HT-29 (cell line): Measurements from ENCODE around the gene DLGAP4. TPM values are rescaled to one million over a fixed set of nuclear protein-coding genes. Genes with fewer than 3 reads are reported as not detected.
"Not testable (repeated sequence)": the region's sequence is repeated elsewhere in the genome, so short reads cannot be mapped to it uniquely, and the experiment has no call there.

ENCODE experiments used
- DNase-seq: peaks from one replicate; pipeline ENCODE4 v3.0.0-alpha.2; 2015; ENCODE audit warnings: low spot score
- total RNA-seq: library from RNA; depleted of rRNA; stranded (reverse); fragments of >200 nt; shearing (Covaris generic); gene quantifications from 2 replicates; pipeline ENCODE4 v1.2.3, GENCODE V29; 2014

DLGAP4 gene
- total RNA-seq, 1 experiment from 2014 or later = 37.0 TPM

DNA sequence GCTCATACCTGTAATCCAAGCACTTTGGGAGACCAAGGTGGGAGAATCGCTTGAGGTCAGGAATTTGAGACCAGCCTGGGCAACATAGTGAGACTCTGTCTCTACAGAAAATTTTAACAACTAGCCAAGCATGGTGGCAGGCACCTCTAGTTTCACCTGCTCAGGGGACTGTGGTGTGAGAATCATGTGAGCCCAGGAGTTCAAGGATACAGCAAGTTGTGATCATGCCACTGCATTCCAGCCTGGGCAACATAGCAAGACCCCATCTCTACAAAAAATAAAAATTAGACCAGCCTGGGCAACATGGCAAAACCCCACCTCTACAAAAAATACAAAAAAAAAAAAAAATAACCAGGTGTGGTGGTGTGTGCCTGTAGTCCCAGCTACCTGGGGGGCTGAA lies 73.8 kb downstream of the DLGAP4 start:
- not testable (repeated sequence) for DNase-seq

DNA sequence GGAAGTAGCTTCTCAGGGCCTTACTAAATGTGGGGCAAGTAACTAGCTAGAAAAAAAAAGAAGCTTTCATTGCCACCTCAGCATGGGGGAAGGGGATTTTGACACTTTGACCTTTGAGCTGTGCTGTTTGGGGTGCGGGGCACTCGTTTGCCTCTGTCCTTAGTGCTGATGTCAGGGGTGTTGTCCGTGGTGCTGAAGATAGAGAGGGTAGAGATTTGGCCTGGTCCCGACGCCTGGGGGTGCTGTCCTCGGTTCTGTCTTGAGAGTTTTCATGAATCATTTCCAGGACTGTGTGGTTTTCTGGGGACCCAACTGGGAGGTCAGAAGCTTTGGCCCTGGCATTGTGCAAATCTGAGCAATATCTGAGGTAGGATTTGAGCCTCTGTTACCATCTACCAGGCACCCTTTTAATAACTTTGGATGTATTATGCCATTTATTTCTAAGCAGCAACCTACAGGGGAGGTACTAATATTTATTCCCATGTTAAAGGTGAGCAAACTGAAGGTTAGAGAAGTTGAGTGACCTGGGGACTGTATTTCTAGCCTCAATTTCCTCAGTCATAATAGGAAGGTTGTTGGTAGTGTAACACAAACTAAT lies 78.0 kb downstream of the DLGAP4 start:
- peak; percentile 62 for DNase-seq

DNA sequence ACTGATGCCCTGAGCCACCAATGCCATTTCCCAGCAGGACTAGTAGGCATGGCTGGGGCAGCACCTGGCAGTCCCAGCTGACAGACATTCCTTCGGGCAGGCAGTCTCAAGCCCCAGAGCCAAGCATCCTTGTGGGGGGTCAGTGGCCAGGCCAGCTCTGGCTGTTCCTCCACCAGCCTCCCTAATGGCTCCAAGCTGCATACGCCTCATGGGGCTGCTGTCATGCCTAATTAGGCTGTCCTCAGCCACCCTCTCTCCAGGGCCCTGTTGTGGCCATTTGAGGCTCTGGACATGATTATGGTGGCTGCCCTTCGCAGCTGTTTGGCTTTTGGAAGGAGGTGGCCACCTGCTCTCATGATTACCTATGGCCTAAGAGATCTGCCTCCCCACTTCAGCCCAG lies 79.4 kb downstream of the DLGAP4 start:
- DNase-seq = no peak

DNA sequence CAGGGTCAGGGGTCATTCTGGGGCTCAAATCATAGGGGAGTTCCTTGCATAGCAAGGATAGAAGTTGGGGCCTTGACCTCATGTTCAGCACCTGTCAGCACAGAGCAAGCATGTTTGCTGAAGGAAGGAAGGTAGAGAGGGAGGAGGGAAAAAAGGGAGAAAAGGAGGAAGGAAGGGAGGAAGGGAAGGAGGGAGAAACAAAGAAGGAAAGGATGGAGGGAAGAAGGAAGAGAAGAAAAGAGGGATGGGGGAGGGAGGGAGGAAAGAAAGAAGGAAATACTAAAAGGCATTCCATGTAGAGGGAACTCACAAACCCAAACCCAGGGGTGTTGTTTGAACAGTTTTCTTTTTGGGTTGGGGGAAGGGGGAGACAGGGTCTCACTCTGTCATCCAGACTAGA lies 80.1 kb downstream of the DLGAP4 start:
- DNase-seq = no peak

DNA sequence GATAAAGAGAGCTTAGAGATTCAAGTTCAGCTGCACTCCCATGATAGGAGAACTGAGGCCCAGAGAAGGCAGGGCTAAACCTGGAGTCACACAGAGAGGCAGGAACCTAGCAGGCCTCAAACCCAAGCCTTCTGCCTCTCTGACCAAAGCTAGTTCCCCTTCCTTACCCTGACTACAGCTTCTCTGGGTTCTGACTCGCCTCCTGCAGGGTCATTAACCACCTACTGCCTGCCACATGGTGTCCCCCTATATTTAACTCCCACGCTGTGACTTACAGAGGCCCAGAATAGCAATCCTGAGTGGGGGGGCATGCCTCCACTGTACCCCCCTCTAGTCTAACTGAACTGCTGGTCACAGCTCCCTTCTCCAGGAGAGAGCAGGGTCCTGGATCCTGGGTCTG lies 84.1 kb downstream of the DLGAP4 start:
- no peak for DNase-seq

DNA sequence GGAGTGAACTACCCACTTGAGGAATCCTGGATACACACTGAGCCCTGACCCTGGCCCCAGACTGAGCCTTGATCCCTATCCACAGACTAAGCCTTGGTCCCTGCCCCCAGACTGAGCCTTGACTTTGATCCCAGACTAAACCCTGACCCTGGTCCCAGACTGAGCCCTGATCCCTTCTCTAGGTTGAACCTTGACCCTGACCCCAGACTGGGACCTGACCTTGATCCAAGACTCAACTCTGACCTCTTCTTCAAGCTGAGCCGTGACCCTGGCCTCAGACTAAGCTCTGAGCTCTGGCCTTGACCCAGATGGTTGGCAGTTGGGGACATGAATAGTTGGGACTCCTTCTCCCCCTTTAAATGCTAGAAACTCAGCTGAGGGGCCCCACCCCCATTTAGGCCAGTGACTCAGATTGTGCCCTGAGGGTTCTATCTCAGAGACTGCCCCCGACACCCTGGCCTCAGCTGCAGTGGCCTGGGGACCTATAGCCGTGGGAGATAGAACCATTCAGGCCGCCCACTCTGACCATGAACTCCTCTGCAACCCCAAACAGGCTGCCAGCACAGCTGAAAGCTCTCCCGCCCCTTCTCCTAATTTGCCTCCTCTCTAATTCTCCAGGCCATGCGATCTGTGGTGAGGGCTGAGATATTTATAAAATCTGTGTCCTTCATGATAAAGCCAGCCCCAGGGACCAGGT lies 84.7 kb downstream of the DLGAP4 start:
- DNase-seq = no peak

DNA sequence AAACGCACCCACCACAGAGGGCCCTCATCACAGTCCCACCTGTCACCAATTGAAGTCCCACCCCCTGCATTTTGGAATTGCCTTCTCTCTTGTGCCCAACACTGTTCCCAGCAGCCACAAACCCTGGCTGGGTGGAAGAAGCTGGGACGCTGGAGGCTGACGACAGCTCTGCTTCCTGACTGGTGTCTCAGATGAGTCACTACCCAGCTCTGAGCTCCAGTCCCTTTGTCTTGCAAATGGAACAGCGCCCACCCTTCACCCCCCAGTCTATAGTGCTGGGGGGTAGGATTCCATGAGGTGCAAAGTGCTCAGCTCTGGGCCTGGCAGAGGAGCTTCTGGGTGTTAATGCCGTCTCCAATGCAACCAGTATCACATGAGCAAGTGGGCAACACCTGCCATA lies 85.3 kb downstream of the DLGAP4 start:
- no peak for DNase-seq

DNA sequence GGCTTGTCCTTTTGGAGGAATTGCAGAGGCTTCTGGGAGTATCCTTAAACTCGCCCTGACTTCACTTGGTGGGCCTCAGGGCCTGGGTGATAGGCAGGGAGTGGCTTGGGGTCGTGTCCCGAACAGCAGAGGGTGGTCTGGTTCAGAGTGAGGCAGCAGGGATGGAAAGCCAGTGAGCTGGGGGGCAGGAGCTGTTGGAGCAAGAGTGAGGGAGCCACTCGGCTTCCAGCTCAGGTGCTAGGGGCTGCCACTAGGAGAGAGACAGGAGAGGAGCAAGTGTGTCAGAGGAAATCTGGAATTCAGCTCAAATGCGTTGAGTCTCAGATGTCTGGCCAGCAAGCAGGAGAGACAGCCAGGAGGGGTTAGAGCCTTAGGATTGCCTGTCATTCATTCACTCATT lies 85.8 kb downstream of the DLGAP4 start:
- no peak for DNase-seq

DNA sequence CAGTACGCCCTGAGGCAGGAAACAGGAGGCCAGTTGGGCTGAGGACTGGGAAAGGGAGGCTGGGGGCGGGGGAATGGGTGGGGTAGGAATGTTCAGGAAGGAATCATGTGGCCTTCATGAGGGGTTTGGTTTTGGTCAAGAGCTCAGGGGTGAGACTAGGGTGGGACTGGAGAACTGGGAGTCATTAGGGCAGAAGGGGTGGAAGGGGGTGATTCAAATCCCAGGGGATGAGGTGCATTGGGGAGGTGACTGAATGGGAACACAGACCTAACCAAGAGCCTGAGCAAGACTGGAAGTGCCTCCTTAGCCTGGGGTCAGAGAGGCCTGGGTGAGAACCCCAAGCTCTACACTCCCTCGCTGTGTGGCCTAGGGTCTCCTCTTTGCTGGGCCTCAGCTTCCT lies 86.8 kb downstream of the DLGAP4 start:
- DNase-seq = no peak

DNA sequence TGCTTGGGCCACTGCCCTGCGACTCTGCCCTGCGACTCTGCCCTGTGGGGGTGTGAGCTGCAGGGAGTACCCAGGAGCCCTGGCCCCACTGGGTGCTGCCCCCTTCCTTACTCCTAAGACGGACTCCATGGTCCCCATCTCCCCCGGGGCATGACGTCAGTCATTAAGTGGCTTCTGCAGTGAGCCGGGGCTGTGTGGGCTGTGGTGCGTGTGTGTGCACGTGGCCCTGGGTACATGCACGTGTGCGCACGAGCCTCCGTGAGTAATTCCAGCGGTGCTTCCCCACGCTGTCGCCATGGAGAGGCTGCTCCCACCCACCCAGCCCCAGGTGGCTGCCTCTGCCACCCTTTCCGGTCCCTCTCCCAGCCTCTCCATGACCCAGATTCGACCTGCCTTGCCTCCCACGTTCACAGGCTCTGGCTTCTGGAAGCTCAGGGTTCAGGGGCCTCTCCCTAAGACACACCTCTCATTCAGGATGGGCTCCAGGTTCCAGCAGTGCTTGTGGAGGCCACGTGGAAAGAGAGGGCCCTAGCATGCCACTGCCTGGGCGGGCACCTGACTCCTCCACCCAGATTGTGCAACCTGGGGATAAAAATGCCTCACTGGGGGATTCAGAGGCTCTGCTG lies 88.3 kb downstream of the DLGAP4 start:
- DNase-seq = peak; percentile 52

DNA sequence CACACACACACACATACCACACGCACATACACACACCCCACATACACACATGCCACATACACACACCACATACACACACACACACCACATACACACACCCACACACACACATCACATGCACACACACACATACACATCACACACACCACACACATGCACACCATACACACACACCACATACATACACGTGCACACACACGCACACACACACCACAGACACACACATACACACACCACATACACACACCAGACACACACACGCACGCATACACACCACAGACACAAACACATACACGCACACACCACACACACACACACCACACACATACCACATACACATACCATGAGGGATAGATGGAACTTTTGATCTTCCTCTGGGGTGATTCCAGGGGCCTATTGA lies 90.2 kb downstream of the DLGAP4 start:
- no peak for DNase-seq

DNA sequence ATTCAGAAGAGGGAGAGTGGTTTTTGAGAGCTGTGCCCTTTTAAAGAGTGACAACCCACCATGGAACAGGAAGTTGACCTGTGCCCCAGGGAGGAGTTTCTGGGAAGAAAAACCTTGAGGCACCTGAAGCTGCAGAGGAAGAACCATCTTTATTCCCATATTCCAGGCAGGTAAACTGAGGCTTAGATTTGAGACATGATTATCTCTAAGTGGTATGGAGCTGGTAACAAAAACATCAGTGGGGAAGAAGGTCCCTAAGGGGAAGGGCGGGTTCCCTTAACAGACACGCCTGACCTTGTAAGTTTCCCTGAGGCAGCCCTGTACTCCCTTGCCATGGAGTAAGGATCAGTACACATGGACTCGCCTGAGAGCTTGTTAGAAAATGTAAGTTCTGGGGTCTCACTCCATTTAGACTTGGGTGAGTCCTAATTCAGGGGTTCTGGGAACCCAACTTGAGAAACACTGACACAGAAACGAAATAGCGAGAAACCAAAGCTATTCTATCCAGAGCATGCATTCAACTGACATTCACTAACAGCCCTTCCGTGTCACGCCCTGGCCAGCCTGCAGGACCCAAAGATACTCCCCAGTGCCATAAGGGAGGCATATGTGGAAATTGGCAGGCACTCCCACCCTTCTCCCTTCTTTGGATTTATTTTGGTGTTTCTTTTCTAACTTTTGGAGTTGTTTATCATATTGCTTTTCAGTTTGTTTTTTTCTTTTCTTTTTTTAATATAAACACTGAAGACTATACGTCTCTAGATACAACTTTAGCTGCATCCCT lies 90.9 kb downstream of the DLGAP4 start:
- no peak for DNase-seq

DNA sequence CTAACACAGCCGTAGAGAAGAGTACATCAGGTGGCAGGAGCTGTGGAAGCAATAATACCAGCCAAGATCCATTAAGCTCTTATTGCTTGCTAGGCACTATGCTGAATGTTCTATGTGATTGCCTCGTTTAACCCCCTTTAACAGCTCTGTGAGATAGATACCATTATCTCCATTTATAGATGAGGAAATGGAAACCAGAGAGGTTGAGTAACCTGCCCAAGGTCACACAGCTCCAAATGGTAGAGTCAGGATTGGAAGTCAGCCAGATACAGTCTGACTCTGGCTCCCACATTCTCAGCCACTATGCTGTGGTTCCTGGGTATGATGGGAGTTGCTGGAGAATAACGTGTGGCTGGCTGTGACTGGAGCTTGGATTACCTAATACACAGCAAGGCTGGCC lies 92.4 kb downstream of the DLGAP4 start:
- no peak for DNase-seq

DNA sequence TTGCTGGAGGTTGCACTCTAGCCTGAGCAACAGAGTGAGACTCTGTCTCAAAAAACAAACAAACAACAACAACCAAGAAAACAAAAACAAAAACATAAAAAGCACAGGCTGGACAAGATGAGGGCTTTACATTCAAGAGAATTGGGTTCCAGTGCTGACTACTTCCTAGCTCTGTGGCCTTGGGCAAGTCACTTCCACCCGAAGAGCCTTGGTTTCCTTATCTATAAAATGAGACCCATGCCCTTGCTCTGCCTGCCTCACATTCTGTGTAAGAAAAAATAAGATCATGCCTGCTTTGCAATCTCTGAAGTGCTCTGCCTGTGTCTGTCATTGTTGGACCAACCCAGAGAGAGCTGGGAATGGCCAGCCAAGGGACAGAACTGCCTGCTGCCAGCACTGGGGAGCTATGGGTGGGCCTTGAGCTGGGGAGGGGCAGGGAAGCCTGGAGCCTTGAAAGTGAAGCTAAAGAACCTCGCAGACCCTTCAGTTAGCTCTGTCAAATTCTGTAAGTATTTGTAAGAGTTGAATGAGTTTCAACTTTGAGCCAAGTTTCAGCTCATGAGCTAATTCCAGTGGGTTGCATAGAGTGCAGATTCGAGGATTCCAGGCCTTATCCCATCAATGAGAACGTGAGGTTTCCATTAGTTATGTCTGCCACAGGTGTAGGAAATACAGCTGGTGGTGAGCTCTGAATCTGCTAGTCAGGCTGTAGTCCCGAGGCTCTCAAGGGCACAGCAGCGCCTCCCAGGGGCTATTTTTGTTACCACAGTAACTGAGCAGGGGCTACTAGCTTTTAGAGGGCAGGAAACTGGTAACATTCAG lies 93.2 kb downstream of the DLGAP4 start:
- peak; percentile 78 for DNase-seq

DNA sequence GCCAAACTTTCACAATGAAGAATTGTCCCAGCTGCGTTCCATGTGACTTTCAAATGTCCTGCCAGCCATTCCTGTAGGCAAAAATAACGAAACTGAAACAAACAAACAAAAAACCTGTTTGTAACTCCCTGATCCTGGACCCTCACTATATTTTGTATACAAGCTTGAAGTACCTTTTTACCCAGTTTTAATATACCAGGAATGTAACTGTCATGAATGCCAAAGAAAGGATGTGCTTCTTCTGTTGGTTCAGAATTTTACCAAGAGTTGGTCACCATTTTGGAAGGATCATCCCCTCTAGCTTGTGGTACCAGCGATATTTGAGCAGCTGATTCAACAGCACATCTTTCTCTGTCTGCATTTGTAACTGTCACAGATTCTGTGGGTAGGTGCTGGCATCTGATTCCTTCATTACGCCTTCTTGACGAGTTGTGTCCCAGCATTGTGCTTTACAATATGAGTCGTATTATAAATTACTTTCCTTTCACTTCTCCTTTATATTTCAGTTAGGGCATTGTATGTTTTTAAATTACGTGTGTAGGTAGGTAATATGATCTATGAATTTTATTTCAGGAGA lies 93.9 kb downstream of the DLGAP4 start:
- DNase-seq = no peak

DNA sequence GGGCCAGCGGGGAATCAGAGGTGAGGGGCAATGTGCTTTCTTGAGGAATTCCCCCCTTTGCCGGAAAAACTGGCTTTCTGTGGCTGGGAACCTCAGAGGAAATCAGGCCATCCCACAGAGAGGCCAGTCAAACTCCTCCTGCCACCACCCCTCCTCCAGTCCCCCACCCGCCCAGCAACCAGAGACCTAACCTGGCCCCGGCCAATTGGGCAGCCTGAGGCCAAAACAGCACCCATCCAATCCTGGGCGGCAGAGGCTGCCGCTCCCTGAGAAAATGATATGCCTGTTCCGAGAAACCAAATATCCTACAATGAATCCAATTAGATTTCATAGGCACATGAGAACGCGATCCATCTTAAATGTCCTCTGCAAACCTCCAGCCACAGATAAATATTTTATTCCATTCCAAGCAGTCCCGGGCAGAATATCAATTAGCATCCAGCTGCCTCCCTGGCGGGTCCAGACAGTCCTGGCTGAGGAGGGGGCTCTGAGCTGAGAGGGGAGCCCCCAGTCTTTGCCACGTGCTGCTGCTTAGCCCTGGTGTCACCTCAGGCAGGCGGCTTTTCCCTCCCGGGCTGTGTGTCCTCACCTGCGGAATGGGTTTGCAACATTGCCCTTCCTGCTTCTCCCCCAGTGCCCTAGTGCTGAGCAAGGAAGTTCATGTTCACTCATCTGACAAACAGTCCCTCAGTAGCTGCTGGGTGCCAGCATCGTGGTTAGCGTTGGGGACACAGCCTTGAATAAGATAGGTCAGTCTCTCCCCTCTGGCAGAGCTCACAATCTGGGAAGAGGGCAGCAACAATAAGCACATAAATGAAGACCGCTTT lies 95.0 kb downstream of the DLGAP4 start:
- DNase-seq = no peak

DNA sequence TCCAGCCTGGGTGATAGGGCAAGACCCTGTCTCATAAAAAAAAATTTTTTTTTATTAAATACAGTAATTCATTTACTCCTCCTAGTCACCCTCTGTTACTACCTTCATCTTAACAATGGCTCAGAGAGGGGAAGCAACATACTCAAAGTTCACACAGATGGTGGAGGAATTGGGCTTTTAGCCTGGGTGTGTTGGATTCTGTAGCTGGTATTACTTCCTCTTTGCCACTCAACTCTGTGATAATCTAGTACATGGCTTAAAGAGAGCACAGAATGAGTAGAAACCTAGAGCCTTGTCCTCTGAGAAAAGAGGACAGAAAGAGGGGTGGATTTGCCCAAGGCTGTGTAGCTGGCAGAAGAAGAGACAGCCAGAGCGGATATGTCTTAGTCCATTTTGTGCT lies 96.6 kb downstream of the DLGAP4 start:
- DNase-seq = no peak

DNA sequence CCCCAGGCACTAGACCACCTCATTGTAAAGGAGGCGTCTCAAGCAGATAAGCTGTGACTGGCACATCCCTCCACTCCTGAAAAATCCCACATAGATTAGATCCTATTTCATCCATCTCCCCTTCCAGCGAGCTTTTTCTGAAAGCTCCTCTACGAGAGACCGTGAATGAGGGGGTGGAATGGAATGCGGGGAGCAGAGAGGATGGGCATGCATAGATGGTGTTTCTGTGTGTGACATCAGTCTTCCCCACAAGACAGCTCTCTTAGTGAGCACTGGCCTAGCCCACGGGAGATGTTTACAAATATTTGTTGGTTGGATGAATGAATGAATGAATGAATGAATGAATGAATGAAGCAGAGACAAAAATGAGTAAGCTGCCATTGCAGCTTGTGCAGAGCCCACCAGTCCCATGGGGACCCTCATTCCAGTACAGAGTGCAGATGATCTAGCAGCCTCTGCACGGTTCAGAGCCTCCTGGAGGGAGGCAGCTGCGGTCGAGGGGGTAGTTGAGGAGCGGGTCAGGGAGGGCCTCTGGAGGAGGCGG lies 98.4 kb downstream of the DLGAP4 start:
- DNase-seq = no peak

DNA sequence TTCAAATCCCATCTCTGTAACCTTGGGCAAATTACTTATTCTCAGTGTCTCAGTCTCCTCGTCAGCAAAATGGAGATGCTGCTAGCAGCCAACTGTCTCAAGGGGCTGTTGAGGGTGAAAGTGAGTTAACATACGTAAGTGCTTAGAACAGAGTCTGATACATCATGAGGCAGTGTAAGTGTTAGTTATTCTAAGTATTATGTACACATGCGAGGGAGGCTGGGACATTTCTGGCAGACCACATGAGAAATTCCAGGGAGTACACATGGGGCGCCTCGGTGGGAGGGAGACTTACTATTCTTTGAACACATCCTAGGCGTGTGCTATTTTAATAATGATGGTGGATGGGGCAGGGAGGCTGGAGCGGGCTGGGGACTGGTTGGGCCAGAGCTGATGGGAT lies 99.1 kb downstream of the DLGAP4 start:
- no peak for DNase-seq

DNA sequence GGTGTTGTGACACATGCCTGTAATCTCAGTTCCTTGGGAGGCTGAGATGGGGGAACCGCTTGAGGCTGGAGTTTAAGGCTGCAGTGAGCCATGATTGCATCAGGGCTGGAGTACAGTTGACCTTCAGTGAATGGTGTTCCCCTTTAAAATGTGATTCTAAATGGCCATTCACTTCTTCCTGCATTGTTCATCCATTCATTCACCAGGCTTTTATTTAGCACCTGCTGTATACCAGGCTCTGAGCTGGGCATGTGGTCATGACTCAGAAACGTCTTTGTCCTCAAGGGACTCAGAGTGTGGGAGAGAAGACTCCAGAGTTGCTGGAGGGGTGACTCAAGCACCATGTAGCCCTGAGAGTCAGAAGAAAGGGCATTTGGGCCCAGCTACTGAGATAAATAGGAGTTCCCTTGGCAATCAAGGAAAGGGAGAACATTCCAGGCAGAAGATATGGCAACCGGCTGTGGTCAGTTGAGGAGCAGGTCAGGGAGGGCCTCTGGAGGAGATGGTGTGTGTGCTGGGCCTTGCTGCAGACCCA lies 101.1 kb downstream of the DLGAP4 start:
- no peak for DNase-seq
